ENCODE measurements around the gene PSME4. TPM values are rescaled to one million over a fixed set of nuclear protein-coding genes. Genes with fewer than 3 reads are reported as not detected.

PSME4 gene
- total RNA-seq, 1 experiment from 2014 or later, result 63.2 TPM

DNA sequence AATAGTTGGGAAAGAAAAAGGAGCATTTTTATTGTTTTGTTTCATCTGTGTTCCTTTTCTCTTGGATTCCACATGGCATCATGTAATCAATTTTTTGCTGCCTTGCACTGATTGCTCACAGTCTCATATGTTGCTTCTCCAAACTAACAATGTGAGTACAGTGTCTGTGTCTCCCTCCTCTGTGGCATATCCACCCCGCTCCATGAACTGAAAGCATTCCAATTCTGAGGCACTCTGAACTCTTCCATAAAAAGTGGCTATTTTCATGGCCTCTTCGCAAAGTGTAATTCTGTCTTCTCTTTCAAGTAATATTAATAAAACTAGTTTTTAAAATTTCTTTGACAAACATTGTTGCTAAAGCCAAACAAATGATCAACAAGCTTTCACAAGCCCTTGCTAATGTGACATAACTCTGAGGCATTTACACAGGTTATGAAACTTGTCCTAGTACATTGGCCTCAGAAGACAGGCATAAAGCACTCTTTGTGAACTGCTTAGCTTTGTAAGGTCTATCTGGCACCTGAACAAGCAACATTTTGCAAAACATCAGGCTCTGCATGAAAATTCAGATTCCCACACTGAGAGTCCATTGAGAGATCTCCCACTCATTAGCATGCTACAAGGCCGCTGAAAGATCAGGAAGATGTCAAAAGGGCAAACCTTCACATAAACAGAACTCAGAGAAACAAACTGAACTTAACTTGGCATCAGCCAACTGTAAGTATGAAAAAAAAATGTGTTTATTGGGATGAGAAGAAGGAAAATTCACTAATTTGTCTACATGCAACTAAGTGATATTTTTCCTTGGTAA, 144.0 kb downstream of the PSME4 start:
- no peaks in the 10 kb centered on the region for H3K4me1 ChIP-seq (ENCODE audit: control insufficient read depth, insufficient read depth, low read length)
- no peak overlapping the region for H3K27ac ChIP-seq (ENCODE audit: low read length)
- no peak for DNase-seq (ENCODE audit: low read depth, low spot score)
- no peaks in the 10 kb centered on the region for H3K27me3 ChIP-seq (ENCODE audit: control insufficient read depth, insufficient read depth, low read length)
- H3K36me3 ChIP-seq (ENCODE audit: control insufficient read depth, insufficient read depth, low read length), result no peaks in the 10 kb centered on the region
- no peaks in the 10 kb centered on the region for H3K9me3 ChIP-seq (ENCODE audit: control insufficient read depth, insufficient read depth, low read depth, low read length)
- in situ Hi-C loops (cut with HindIII; ENCODE audit: low pct_unique_long_range_greater_than_20kb, low sequenced_read_pairs), result no loop called here
- intact Hi-C loops (cut with micrococcal nuclease; ENCODE audit: unreplicated experiment), result no loop called here
- TF ChIP-seq POLR2AphosphoS5 (IDR thresholded peaks at IDR 0.05; ENCODE audit: low read depth, low read length), result no peak
- no peak for TF ChIP-seq SIN3A (IDR thresholded peaks at IDR 0.05; ENCODE audit: borderline replicate concordance, insufficient read depth, low read depth, low read length)
- TF ChIP-seq, protein P1, sequence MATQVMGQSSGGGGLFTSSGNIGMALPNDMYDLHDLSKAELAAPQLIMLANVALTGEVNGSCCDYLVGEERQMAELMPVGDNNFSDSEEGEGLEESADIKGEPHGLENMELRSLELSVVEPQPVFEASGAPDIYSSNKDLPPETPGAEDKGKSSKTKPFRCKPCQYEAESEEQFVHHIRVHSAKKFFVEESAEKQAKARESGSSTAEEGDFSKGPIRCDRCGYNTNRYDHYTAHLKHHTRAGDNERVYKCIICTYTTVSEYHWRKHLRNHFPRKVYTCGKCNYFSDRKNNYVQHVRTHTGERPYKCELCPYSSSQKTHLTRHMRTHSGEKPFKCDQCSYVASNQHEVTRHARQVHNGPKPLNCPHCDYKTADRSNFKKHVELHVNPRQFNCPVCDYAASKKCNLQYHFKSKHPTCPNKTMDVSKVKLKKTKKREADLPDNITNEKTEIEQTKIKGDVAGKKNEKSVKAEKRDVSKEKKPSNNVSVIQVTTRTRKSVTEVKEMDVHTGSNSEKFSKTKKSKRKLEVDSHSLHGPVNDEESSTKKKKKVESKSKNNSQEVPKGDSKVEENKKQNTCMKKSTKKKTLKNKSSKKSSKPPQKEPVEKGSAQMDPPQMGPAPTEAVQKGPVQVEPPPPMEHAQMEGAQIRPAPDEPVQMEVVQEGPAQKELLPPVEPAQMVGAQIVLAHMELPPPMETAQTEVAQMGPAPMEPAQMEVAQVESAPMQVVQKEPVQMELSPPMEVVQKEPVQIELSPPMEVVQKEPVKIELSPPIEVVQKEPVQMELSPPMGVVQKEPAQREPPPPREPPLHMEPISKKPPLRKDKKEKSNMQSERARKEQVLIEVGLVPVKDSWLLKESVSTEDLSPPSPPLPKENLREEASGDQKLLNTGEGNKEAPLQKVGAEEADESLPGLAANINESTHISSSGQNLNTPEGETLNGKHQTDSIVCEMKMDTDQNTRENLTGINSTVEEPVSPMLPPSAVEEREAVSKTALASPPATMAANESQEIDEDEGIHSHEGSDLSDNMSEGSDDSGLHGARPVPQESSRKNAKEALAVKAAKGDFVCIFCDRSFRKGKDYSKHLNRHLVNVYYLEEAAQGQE (IDR thresholded peaks at IDR 0.05; ENCODE audit: insufficient read depth in 1 of 2, low read depth in 2 of 2, low read length in 1 of 2), result no peak
- TF ChIP-seq, protein P2, sequence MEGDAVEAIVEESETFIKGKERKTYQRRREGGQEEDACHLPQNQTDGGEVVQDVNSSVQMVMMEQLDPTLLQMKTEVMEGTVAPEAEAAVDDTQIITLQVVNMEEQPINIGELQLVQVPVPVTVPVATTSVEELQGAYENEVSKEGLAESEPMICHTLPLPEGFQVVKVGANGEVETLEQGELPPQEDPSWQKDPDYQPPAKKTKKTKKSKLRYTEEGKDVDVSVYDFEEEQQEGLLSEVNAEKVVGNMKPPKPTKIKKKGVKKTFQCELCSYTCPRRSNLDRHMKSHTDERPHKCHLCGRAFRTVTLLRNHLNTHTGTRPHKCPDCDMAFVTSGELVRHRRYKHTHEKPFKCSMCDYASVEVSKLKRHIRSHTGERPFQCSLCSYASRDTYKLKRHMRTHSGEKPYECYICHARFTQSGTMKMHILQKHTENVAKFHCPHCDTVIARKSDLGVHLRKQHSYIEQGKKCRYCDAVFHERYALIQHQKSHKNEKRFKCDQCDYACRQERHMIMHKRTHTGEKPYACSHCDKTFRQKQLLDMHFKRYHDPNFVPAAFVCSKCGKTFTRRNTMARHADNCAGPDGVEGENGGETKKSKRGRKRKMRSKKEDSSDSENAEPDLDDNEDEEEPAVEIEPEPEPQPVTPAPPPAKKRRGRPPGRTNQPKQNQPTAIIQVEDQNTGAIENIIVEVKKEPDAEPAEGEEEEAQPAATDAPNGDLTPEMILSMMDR (IDR thresholded peaks at IDR 0.05), result no peak
- no peak for TF ChIP-seq TCF7L2 (IDR thresholded peaks at IDR 0.05; ENCODE audit: low read depth, low read length)
- no TSS peak for BruUV-seq (replicated peaks)
- H3K4me3 ChIP-seq (ENCODE audit: low read depth in 2 of 2, low read length in 2 of 2), result no peak overlapping the region
- POLR2A ChIA-PET, result no interaction called here
- no peak for ATAC-seq
- CTCF ChIA-PET, result no interaction called here

DNA sequence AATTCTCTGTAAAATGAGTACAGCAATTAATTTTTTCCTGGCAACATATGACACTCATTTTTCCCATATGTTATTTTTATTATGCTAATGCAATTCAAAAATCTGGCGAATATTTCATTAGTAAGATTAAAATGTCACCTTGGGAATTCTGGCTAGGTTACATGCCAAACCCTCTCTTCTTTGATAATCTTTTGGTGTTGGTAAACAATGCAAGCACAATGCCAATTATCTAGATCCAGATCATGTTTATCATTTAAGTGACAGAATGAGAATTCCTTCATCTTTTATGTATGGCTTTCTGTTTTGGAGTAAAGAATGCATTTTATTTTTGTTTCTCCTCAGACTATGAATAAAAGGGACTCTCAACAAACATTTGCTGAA, 144.8 kb downstream of the PSME4 start:
- H3K36me3 ChIP-seq (ENCODE audit: control insufficient read depth, insufficient read depth, low read length), result no peaks in the 10 kb centered on the region
- POLR2A ChIA-PET, result no interaction called here
- H3K4me1 ChIP-seq (ENCODE audit: control insufficient read depth, insufficient read depth, low read length), result no peaks in the 10 kb centered on the region
- ATAC-seq, result no peak
- no peak for TF ChIP-seq SIN3A (IDR thresholded peaks at IDR 0.05; ENCODE audit: borderline replicate concordance, insufficient read depth, low read depth, low read length)
- no peak for TF ChIP-seq POLR2AphosphoS5 (IDR thresholded peaks at IDR 0.05; ENCODE audit: low read depth, low read length)
- no peak for TF ChIP-seq TCF7L2 (IDR thresholded peaks at IDR 0.05; ENCODE audit: low read depth, low read length)
- TF ChIP-seq, protein P2 (IDR thresholded peaks at IDR 0.05), result no peak
- TF ChIP-seq, protein P1 (IDR thresholded peaks at IDR 0.05; ENCODE audit: insufficient read depth in 1 of 2, low read depth in 2 of 2, low read length in 1 of 2), result no peak
- no peak overlapping the region for H3K27ac ChIP-seq (ENCODE audit: low read length)
- no TSS peak for BruUV-seq (replicated peaks)
- no peak for DNase-seq (ENCODE audit: low read depth, low spot score)
- no peaks in the 10 kb centered on the region for H3K9me3 ChIP-seq (ENCODE audit: control insufficient read depth, insufficient read depth, low read depth, low read length)
- in situ Hi-C loops (cut with HindIII; ENCODE audit: low pct_unique_long_range_greater_than_20kb, low sequenced_read_pairs), result no loop called here
- H3K27me3 ChIP-seq (ENCODE audit: control insufficient read depth, insufficient read depth, low read length), result no peaks in the 10 kb centered on the region
- intact Hi-C loops (cut with micrococcal nuclease; ENCODE audit: unreplicated experiment), result no loop called here
- H3K4me3 ChIP-seq (ENCODE audit: low read depth in 2 of 2, low read length in 2 of 2), result no peak overlapping the region
- CTCF ChIA-PET, result no interaction called here
